HepG2 (cell line): ENCODE results near the gene ELOVL2. TPM values are rescaled to one million over a fixed set of nuclear protein-coding genes. Genes with fewer than 3 reads are reported as not detected.
A peak's percentile ranks its signal among the peaks of the same experiment; 100 is the strongest.

ENCODE experiments used
- ATAC-seq: fragments of 200-7000 bp; cut with Tn5 transposase; 3 replicates; pipeline ENCODE4 v1.9.1; 2020; ENCODE audit warnings: mild to moderate bottlenecking, moderate library complexity
- BruUV-seq: library from RNA; stranded (reverse); fragments of 400-500 nt; replicated peaks from 2 replicates; lab custom pipeline; 2021; lab: Mats Ljungman, UMichigan
- CTCF ChIA-PET: fragments of 300-600 bp; formaldehyde crosslinking; extraction: SDS; loops from one replicate; lab custom pipeline; 2021; ENCODE audit warnings: low total read pairs, inconsistent platforms, low intra/inter-chr PET ratio; lab: Yijun Ruan, JAX
- POLR2A ChIA-PET: fragments of 350-600 bp; sonication (Branson Sonifier 250); formaldehyde crosslinking; loops from one replicate; lab custom pipeline; 2020; ENCODE audit warnings: antibody characterized with exemption, inconsistent platforms; lab: Yijun Ruan, JAX
- DNase-seq: peaks from one replicate; pipeline ENCODE4 v3.0.0-alpha.2; 2015; ENCODE audit warnings: low spot score
- FAIRE-seq: peaks from 3 replicates; lab custom pipeline; 2011; peaks lifted over from hg19 to GRCh38; lab: Jason Lieb, UNC
- H2AFZ ChIP-seq: one replicate; pipeline ENCODE4 v1.6.1; 2011; ENCODE audit warnings: low read length, inconsistent platforms
- H3K27ac ChIP-seq: fragments of 300-600 bp; 3 replicates; pipeline ENCODE4 v1.8.0; 2011; ENCODE audit warnings: mixed run types, mild to moderate bottlenecking, mixed read lengths, low read length, inconsistent platforms; ENCODE audit not compliant: insufficient read depth; ENCODE audit errors: extremely low read length
- H3K27me3 ChIP-seq, 2 experiments: fragments of 200-600 bp in 1 of 2; 2 replicates in 1 of 2; 3 replicates in 1 of 2; pipeline versions ENCODE4 v1.6.0 to v1.8.0; 2011; ENCODE audit warnings: low read length in 2 of 2, mild to moderate bottlenecking in 2 of 2, moderate library complexity in 2 of 2, inconsistent platforms in 1 of 2; ENCODE audit not compliant: insufficient read depth in 2 of 2, control insufficient read depth in 1 of 2
- H3K36me3 ChIP-seq, 2 experiments: fragments of 200-600 bp in 1 of 2; replicated peaks in 1 of 2; 2 replicates in 1 of 2; 3 replicates in 1 of 2; pipeline versions ENCODE4 v1.5.1 to v1.8.0; 2011; ENCODE audit warnings: low read length in 2 of 2, inconsistent platforms in 1 of 2; ENCODE audit not compliant: insufficient read depth in 2 of 2, control insufficient read depth in 1 of 2
- H3K4me1 ChIP-seq: 2 replicates; pipeline ENCODE4 v1.5.1; 2012; ENCODE audit warnings: low read length, inconsistent platforms; ENCODE audit not compliant: insufficient read depth
- H3K4me2 ChIP-seq: 2 replicates; pipeline ENCODE4 v1.6.0; 2011; ENCODE audit warnings: low read depth, low read length, inconsistent platforms
- H3K4me3 ChIP-seq, 3 experiments: fragments of 200-600 bp in 1 of 3; sonication (generic), shearing (Covaris generic) in 1 of 3; replicated peaks in 1 of 3; 2 replicates each; pipeline ENCODE4 v1.5.1; 2011 to 2016; ENCODE audit warnings: low read length in 3 of 3, inconsistent platforms in 2 of 3, low read depth in 2 of 3, mild to moderate bottlenecking in 2 of 3, control low read depth in 1 of 3, mixed read lengths in 1 of 3; ENCODE audit not compliant: insufficient read depth in 1 of 3
- H3K79me2 ChIP-seq: one replicate; pipeline ENCODE4 v1.6.1; 2011; ENCODE audit warnings: low read length, inconsistent platforms; ENCODE audit not compliant: insufficient read depth
- H3K9ac ChIP-seq: 2 replicates; pipeline ENCODE4 v1.6.0; 2011; ENCODE audit warnings: mild to moderate bottlenecking, low read depth, low read length, inconsistent platforms; ENCODE audit not compliant: insufficient read depth
- H3K9me3 ChIP-seq: 2 replicates; pipeline ENCODE4 v1.5.1; 2012; ENCODE audit warnings: mild to moderate bottlenecking, low read length
- H4K20me1 ChIP-seq: 2 replicates; pipeline ENCODE4 v1.6.0; 2011; ENCODE audit warnings: inconsistent platforms, mild to moderate bottlenecking, low read length, moderate library complexity; ENCODE audit not compliant: insufficient read depth
- FOXA3 ChIP-seq: IDR thresholded peaks from 2 replicates; pipeline ENCODE4 v1.6.1; 2016; ENCODE audit warnings: missing genetic modification reagents, missing compliant biosample characterization
- GZF1 ChIP-seq: sonication (generic); formaldehyde crosslinking; IDR thresholded peaks from 2 replicates; pipeline ENCODE4 v1.5.1; 2020; ENCODE audit warnings: mild to moderate bottlenecking, missing genetic modification reagents
- KLF16 ChIP-seq, 2 experiments: sonication (generic) in 1 of 2; formaldehyde crosslinking in 1 of 2; IDR thresholded peaks; 2 replicates each; pipeline versions ENCODE4 v1.6.1 to v1.8.0; 2016 to 2023; ENCODE audit warnings: missing genetic modification reagents in 2 of 2, missing compliant biosample characterization in 1 of 2
- NCOA5 ChIP-seq: sonication (generic); formaldehyde crosslinking; IDR thresholded peaks from 2 replicates; pipeline ENCODE4 v1.4.0; 2020; ENCODE audit warnings: missing genetic modification reagents
- NR2C2 ChIP-seq: sonication (generic); formaldehyde crosslinking; IDR thresholded peaks from 2 replicates; pipeline ENCODE4 v1.4.0; 2020; ENCODE audit warnings: missing genetic modification reagents, mild to moderate bottlenecking, moderate library complexity, borderline replicate concordance
- PRPF4 ChIP-seq: fragments of 200-400 bp; formaldehyde crosslinking; IDR thresholded peaks from 2 replicates; pipeline ENCODE4 v1.6.1; 2016; ENCODE audit warnings: low read length, low read depth; ENCODE audit not compliant: poor library complexity, severe bottlenecking
- SOX13 ChIP-seq, 3 experiments: fragments of 450-650 bp in 1 of 3; sonication (generic) in 1 of 3; formaldehyde crosslinking in 1 of 3; IDR thresholded peaks in 2 of 3; conservative IDR thresholded peaks in 1 of 3; 2 replicates each; pipeline versions ENCODE4 v1.5.0 to v1.6.1; 2016 to 2020; ENCODE audit warnings: antibody characterized with exemption in 1 of 3, mild to moderate bottlenecking in 1 of 3, missing compliant biosample characterization in 1 of 3, missing genetic modification reagents in 1 of 3, moderate library complexity in 1 of 3
- ZFP82 ChIP-seq: sonication (generic); formaldehyde crosslinking; IDR thresholded peaks from 2 replicates; pipeline ENCODE4 v1.5.1; 2020; ENCODE audit warnings: mild to moderate bottlenecking, missing genetic modification reagents, borderline replicate concordance
- WGBS: methylation state at CpG from one replicate; pipeline ENCODE4 v1.1.6; 2017; ENCODE audit warnings: low lambda C conversion rate; 5-methylcytosine and 5-hydroxymethylcytosine counted together
- in situ Hi-C: cut with HindIII; loops from 2 replicates; pipeline ENCODE4 v1.10.0; 2017; ENCODE audit warnings: low pct_unique_long_range_greater_than_20kb; ENCODE audit not compliant: extremely low pct_ligation_motif_present
- intact Hi-C: fragments of 100-400 bp; cut with micrococcal nuclease; formaldehyde crosslinking; loops from one replicate; pipeline ENCODE4 v1.10.0; 2022; ENCODE audit not compliant: unreplicated experiment
- polyA plus RNA-seq, 8 experiments: library from polyadenylated mRNA; depleted of rRNA in 3 of 8; stranded (reverse) in 7 of 8; unstranded in 1 of 8; fragments of >200 nt; fragmentation: Illumina TruSeq in 4 of 8; extraction: Trizol in 4 of 8; gene quantifications; 2 replicates each; pipeline versions ENCODE4 v1.2.1 to v1.2.3, GENCODE V29; 2011 to 2016; ENCODE audit warnings: low read depth in 4 of 8, missing spikeins in 1 of 8, mixed read lengths in 1 of 8; ENCODE audit not compliant: insufficient read depth in 1 of 8
- total RNA-seq, 5 experiments: library from RNA; depleted of rRNA; stranded (reverse); fragments of >200 nt; fragmentation: Illumina TruSeq; extraction: Trizol; gene quantifications; 2 replicates each; pipeline ENCODE4 v1.2.3, GENCODE V29; 2016; ENCODE audit warnings: low read depth in 1 of 5

Gene ELOVL2
- total and polyA plus RNA-seq, 2 of the 13 experiments (the other 11 are each of a cell fraction or from before 2014, with no cell fraction given) = 43.6 to 65.4 TPM

DNA sequence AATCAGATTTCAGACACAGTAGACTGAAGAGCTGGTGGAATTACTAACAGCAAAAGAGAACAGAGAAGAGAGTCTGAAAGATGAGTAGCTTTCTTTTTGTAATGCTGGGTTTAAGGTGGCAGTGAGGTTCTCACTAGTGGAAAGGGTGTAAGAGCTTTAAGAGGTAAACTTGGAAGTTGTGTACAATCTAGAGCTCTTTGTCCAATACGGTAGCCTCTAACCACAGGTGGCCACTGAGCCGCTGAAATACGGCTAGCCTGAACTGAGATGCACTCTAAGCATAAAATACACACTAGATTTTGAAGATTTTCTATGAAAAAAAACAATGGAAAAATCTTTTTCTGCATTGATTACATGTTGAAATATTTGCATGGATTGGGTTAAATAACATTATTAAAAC lies 4.0 kb downstream of the ELOVL2 start:
- Histone ChIP-seq H3K27ac (peak overlapping the region; percentile 55), H3K4me3 (peak overlapping the region in 2 of 3 experiments; percentile 19 to 32; a peak in 5 of 6 replicates), H3K79me2 (peaks cover 84% of the 10 kb centered on the region), H3K4me2 (peak overlapping the region; percentile 92), H3K27me3 (no peaks in the 10 kb centered on the region; a peak in 1 of 5 replicates), H3K9ac (peak overlapping the region; percentile 59), H3K36me3 (no peaks in the 10 kb centered on the region; a peak in 1 of 5 replicates), H2AFZ (no peak overlapping the region), H3K9me3 (no peaks in the 10 kb centered on the region), H4K20me1 (no peaks in the 10 kb centered on the region), H3K4me1 (peaks cover 80% of the 10 kb centered on the region)
- no peak for ATAC-seq
- no peak for FAIRE-seq
- TF ChIP-seq ZFP82 (CRISPR knock-in tag) = no peak
- TF ChIP-seq FOXA3 (CRISPR knock-in tag) = 0 out of 2 replicates have a peak, but pooled peaks have one; percentile 33
- no peak for TF ChIP-seq PRPF4
- no peak for TF ChIP-seq SOX13 (IDR thresholded peaks at IDR 0.05)
- 0 out of 4 replicates have a peak, but pooled peaks of 1 of the 2 experiments have one; percentile 26 for TF ChIP-seq SOX13 (CRISPR knock-in tag; conservative IDR thresholded peaks at IDR 0.05 in 1 of 2, IDR thresholded peaks at IDR 0.05 in 1 of 2)
- peak; percentile 96 for TF ChIP-seq GZF1 (CRISPR knock-in tag)
- 0 out of 4 replicates have a peak, but pooled peaks of 1 of the 2 experiments have one; percentile 4 for TF ChIP-seq KLF16 (CRISPR knock-in tag; IDR thresholded peaks at IDR 0.05)
- 0 out of 2 replicates have a peak, but pooled peaks have one; percentile 24 for TF ChIP-seq NR2C2 (CRISPR knock-in tag)
- TF ChIP-seq NCOA5 (CRISPR knock-in tag) = no peak
- in situ Hi-C loops (loop anchor here (5.0 kb wide), 1 partner anchor 83 kb away; no protein-coding TSS in a partner anchor), intact Hi-C loops (loop anchor here (10.0 kb wide), 1 partner anchor 45 kb away; no protein-coding TSS in a partner anchor)
- ChIA-PET POLR2A (interaction anchor here (0.7 to 6.1 kb wide), 7 partner anchors 16 to 86 kb away, joined by 3 to 52 read pairs (median 4); partner anchors contain the start of gene SMIM13), CTCF (interaction anchor here (1.0 kb wide), 1 partner anchor 27 kb away, joined by 3 read pairs; no protein-coding TSS in a partner anchor)
- 34% methylated on average over 3 of the region's 3 CpGs for WGBS
- BruUV-seq = no TSS peak
- no peak for DNase-seq
